Measurements from ENCODE around the gene TWSG1. TPM values are rescaled to one million over a fixed set of nuclear protein-coding genes. Genes with fewer than 3 reads are reported as not detected.

TWSG1 gene
- total and polyA plus RNA-seq, 9 donors: 36.5 to 66.1 (median 47.9) TPM

GRCh38 chr18:9297007-9297393 is 37.6 kb upstream of the TWSG1 start:
- no peaks in the 10 kb centered on the region for H3K4me1 ChIP-seq (ENCODE audit: insufficient read depth)
- 96 to 98% (median 98%) methylated on average over 24 of the region's 24 CpGs for WGBS, 3 donors
- no peaks in the 10 kb centered on the region for H3K36me3 ChIP-seq
- no peak overlapping the region for H3K27ac ChIP-seq
- no peak for DNase-seq
- intact Hi-C loops (cut with DNase I): no loop called here
- H3K9me3 ChIP-seq: no peaks in the 10 kb centered on the region
- no peak overlapping the region for H3K4me3 ChIP-seq
- TF ChIP-seq EP300 (IDR thresholded peaks at IDR 0.05): no peak
- no peak for TF ChIP-seq CTCF (IDR thresholded peaks at IDR 0.05)
- no peaks in the 10 kb centered on the region for H3K27me3 ChIP-seq

- Histone ChIP-seq H3K9me3 (no peaks in the 10 kb centered on the region), H3K27ac (no peak overlapping the region), H3K27me3 (no peaks in the 10 kb centered on the region), H3K4me3 (no peak overlapping the region), H3K36me3 (no peaks in the 10 kb centered on the region), H3K4me1 (ENCODE audit: insufficient read depth) (no peaks in the 10 kb centered on the region)
- 94 to 95% (median 94%) methylated on average over 6 of the region's 6 CpGs for WGBS, 3 donors
- TF ChIP-seq POLR2A (IDR thresholded peaks at IDR 0.05) (no peak), EP300 (IDR thresholded peaks at IDR 0.05) (no peak), CTCF (IDR thresholded peaks at IDR 0.05) (no peak)
- DNase-seq: no peak
- intact Hi-C loops (cut with DNase I): no loop called here
Observed at GRCh38 chr18:9304388-9305070, 30.0 kb upstream of the TWSG1 start.

- Histone ChIP-seq H3K27ac (no peak overlapping the region), H3K27me3 (no peaks in the 10 kb centered on the region), H3K36me3 (no peaks in the 10 kb centered on the region), H3K4me1 (ENCODE audit: insufficient read depth) (no peaks in the 10 kb centered on the region), H3K4me3 (no peak overlapping the region), H3K9me3 (no peaks in the 10 kb centered on the region)
- 9 to 17% (median 13%) methylated on average over 1 of the region's 1 CpG for WGBS, 3 donors
- no peak for TF ChIP-seq EP300 (IDR thresholded peaks at IDR 0.05)
- no peak for TF ChIP-seq CTCF (IDR thresholded peaks at IDR 0.05)
- TF ChIP-seq POLR2A (IDR thresholded peaks at IDR 0.05): no peak
- no peak for DNase-seq
- intact Hi-C loops (cut with DNase I): no loop called here
Observed at GRCh38 chr18:9319333-9319732, 15.2 kb upstream of the TWSG1 start.

GRCh38 chr18:9321017-9321452 is 13.5 kb upstream of the TWSG1 start:
- Histone ChIP-seq H3K27ac (no peak overlapping the region), H3K27me3 (no peaks in the 10 kb centered on the region), H3K9me3 (no peaks in the 10 kb centered on the region), H3K36me3 (no peaks in the 10 kb centered on the region), H3K4me3 (no peak overlapping the region), H3K4me1 (ENCODE audit: insufficient read depth) (no peaks in the 10 kb centered on the region)
- DNase-seq: no peak
- intact Hi-C loops (cut with DNase I): no loop called here
- TF ChIP-seq CTCF (IDR thresholded peaks at IDR 0.05) (no peak), POLR2A (IDR thresholded peaks at IDR 0.05) (no peak), EP300 (IDR thresholded peaks at IDR 0.05) (no peak)
- WGBS, 3 donors: 19 to 25% (median 24%) methylated on average over 4 of the region's 4 CpGs
